Tibial nerve (tissue), 4 donors: ENCODE measurements around the gene DIP2C. TPM values are rescaled to one million over a fixed set of nuclear protein-coding genes. Genes with fewer than 3 reads are reported as not detected.
A peak's percentile ranks its signal among the peaks of the same experiment; 100 is the strongest.
"Not testable (repeated sequence)": the region's sequence is repeated elsewhere in the genome, so short reads cannot be mapped to it uniquely, and the experiment has no call there.

Experiments
- DNase-seq, 2 donors: peaks; one replicate each; pipeline ENCODE4 v3.0.0-alpha.2; 2019; ENCODE audit warnings: low spot score in 2 of 2
- H3K27ac ChIP-seq, 4 donors: fragments of 200-600 bp; sonication (generic) in 3 of 4; one replicate each; pipeline ENCODE4 v1.5.1; 2017 to 2019; ENCODE audit warnings: mild to moderate bottlenecking in 1 of 4
- H3K27me3 ChIP-seq, 2 donors: fragments of 200-600 bp; sonication (generic) in 1 of 2; one replicate each; pipeline versions ENCODE4 v1.5.1 to v1.6.0; 2017 to 2019
- H3K36me3 ChIP-seq, 3 donors: fragments of 200-600 bp; sonication (generic); one replicate each; pipeline ENCODE4 v1.5.1; 2018 to 2019
- H3K4me1 ChIP-seq, 4 donors: fragments of 200-600 bp; sonication (generic) in 3 of 4; one replicate each; pipeline ENCODE4 v1.5.1; 2017 to 2019
- H3K4me3 ChIP-seq, 4 donors: fragments of 200-600 bp; sonication (generic) in 3 of 4; one replicate each; pipeline ENCODE4 v1.5.1; 2017 to 2019; ENCODE audit warnings: mild to moderate bottlenecking in 1 of 4, moderate library complexity in 1 of 4
- H3K9me3 ChIP-seq, 4 donors: fragments of 200-600 bp; sonication (generic) in 3 of 4; one replicate each; pipeline ENCODE4 v1.5.1; 2017 to 2019
- CTCF ChIP-seq, 5 experiments: fragments of 200-600 bp in 3 of 5; fragments of 450-650 bp in 2 of 5; sonication (generic) in 3 of 5; IDR thresholded peaks; one replicate each; pipeline ENCODE4 v1.5.1; 2016 to 2019; ENCODE audit warnings: antibody characterized with exemption in 5 of 5, mild to moderate bottlenecking in 3 of 5, moderate library complexity in 2 of 5
- EP300 ChIP-seq, 2 donors: sonication (generic); formaldehyde crosslinking; IDR thresholded peaks; one replicate each; pipeline ENCODE4 v1.6.1; 2017; ENCODE audit warnings: antibody characterized with exemption in 2 of 2, mild to moderate bottlenecking in 1 of 2
- POLR2A ChIP-seq, 2 donors: fragments of 450-650 bp; IDR thresholded peaks; one replicate each; pipeline ENCODE4 v1.6.1; 2017; ENCODE audit warnings: antibody characterized with exemption in 2 of 2, mild to moderate bottlenecking in 2 of 2, moderate library complexity in 2 of 2
- WGBS, 2 donors: methylation state at CpG; one replicate each; pipeline ENCODE4 v1.1.5; 2018; 5-methylcytosine and 5-hydroxymethylcytosine counted together
- total RNA-seq, 4 donors: library from RNA; depleted of rRNA; stranded (reverse); fragments of >200 nt; gene quantifications; one replicate each; pipeline ENCODE4 v1.1.0, GENCODE V29; 2016

DIP2C gene
- total RNA-seq, 4 donors from 2014 or later: 31.4 to 46.5 (median 36.0) TPM

- DNase-seq: no peak
- Histone ChIP-seq H3K9me3 (no peaks in the 10 kb centered on the region), H3K4me1 (peaks cover 0 to 75% (median 25%) of the 10 kb centered on the region in 4 donors), H3K36me3 (no peaks in the 10 kb centered on the region), H3K4me3 (no peak overlapping the region), H3K27ac (peak overlapping the region; percentile 4 to 95 (median 70)), H3K27me3 (no peaks in the 10 kb centered on the region)
- TF ChIP-seq CTCF (IDR thresholded peaks at IDR 0.05) (no peak), EP300 (IDR thresholded peaks at IDR 0.05) (peak in 1 of 2 donors; percentile 32)
- WGBS, 2 donors: 57 to 63% methylated on average over 13 to 15 of the region's 15 CpGs
Measured at GRCh38 chr10:614139-614711, 75.2 kb downstream of the DIP2C start.

- H3K4me3 ChIP-seq: no peak overlapping the region
Measured at GRCh38 chr10:613271-614138, 76.0 kb downstream of the DIP2C start.

GRCh38 chr10:612696-613095 is 76.8 kb downstream of the DIP2C start:
- DNase-seq: no peak
- TF ChIP-seq EP300 (IDR thresholded peaks at IDR 0.05) (no peak), POLR2A (IDR thresholded peaks at IDR 0.05) (no peak), CTCF (IDR thresholded peaks at IDR 0.05) (no peak)
- H3K9me3 ChIP-seq: no peaks in the 10 kb centered on the region
- no peak overlapping the region for H3K4me3 ChIP-seq
- WGBS, 2 donors: 74 to 79% methylated on average over 10 of the region's 10 CpGs
- no peaks in the 10 kb centered on the region for H3K27me3 ChIP-seq
- H3K36me3 ChIP-seq: no peaks in the 10 kb centered on the region
- H3K4me1 ChIP-seq: peaks cover 0 to 67% (median 28%) of the 10 kb centered on the region in 4 donors
- peak overlapping the region in 2 of 4 donors; percentile 22 to 95 for H3K27ac ChIP-seq

More at GRCh38 chr10:613271-614138, 76.0 kb downstream of the DIP2C start:
- TF ChIP-seq EP300 (IDR thresholded peaks at IDR 0.05) (no peak), CTCF (IDR thresholded peaks at IDR 0.05) (no peak), POLR2A (IDR thresholded peaks at IDR 0.05) (no peak)
- Histone ChIP-seq H3K27me3 (no peaks in the 10 kb centered on the region), H3K27ac (peak overlapping the region in 3 of 4 donors; percentile 33 to 95 (median 59)), H3K4me1 (peaks cover 0 to 74% (median 28%) of the 10 kb centered on the region in 4 donors), H3K9me3 (no peaks in the 10 kb centered on the region), H3K36me3 (no peaks in the 10 kb centered on the region)
- WGBS, 2 donors: 71 to 73% methylated on average over 19 of the region's 19 CpGs
- no peak for DNase-seq

GRCh38 chr10:610642-611305 is 78.7 kb downstream of the DIP2C start:
- H3K36me3 ChIP-seq, DNase-seq, H3K9me3 ChIP-seq, H3K4me3 ChIP-seq, H3K27me3 ChIP-seq: not testable (repeated sequence)
- peak overlapping the region in 2 of 4 donors; percentile 61 to 68 for H3K27ac ChIP-seq
- 62 to 74% methylated on average over 7 of the region's 7 CpGs for WGBS, 2 donors
- H3K4me1 ChIP-seq: peaks cover 0 to 59% (median 27%) of the 10 kb centered on the region in 4 donors

- Histone ChIP-seq H3K4me3 (no peak overlapping the region), H3K27me3 (no peaks in the 10 kb centered on the region), H3K9me3 (no peaks in the 10 kb centered on the region), H3K4me1 (peaks cover 0 to 60% (median 24%) of the 10 kb centered on the region in 4 donors), H3K36me3 (no peaks in the 10 kb centered on the region), H3K27ac (peak overlapping the region in 2 of 4 donors; percentile 61 to 68)
- DNase-seq: no peak
- WGBS, 2 donors: 70 to 79% methylated on average over 11 of the region's 11 CpGs
- no peak for TF ChIP-seq EP300 (IDR thresholded peaks at IDR 0.05)
- no peak for TF ChIP-seq CTCF (IDR thresholded peaks at IDR 0.05)
- TF ChIP-seq POLR2A (IDR thresholded peaks at IDR 0.05): no peak
Measured at GRCh38 chr10:609868-610545, 79.5 kb downstream of the DIP2C start.
